ENCODE data around the gene ITPR1.
"Not testable (repeated sequence)": the region's sequence is repeated elsewhere in the genome, so short reads cannot be mapped to it uniquely, and the experiment has no call there.

The ITPR1 gene

DNA sequence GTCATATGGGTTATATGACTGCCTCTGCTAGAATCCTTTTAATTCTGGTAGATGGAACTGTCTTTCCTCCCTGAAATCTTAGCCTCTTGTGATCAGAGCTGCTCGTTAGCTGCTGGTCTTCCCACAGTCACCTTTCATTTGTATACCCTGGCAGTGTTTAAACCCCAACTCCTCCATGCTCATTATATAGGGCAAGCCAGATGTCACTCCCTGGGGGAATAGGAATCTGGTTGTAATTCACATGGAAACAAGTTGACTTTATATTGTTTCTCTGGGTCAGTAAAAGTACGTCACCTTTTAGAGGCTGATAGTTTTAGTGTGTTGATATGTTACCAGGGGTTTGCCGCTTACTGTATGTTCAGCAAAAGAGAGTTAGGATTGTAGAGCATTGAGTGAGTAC lies 103.5 kb downstream of the ITPR1 start:
- H3K4me3 ChIP-seq (ENCODE audit: low read depth, low read length), result no peak overlapping the region
- TF ChIP-seq, protein P1, sequence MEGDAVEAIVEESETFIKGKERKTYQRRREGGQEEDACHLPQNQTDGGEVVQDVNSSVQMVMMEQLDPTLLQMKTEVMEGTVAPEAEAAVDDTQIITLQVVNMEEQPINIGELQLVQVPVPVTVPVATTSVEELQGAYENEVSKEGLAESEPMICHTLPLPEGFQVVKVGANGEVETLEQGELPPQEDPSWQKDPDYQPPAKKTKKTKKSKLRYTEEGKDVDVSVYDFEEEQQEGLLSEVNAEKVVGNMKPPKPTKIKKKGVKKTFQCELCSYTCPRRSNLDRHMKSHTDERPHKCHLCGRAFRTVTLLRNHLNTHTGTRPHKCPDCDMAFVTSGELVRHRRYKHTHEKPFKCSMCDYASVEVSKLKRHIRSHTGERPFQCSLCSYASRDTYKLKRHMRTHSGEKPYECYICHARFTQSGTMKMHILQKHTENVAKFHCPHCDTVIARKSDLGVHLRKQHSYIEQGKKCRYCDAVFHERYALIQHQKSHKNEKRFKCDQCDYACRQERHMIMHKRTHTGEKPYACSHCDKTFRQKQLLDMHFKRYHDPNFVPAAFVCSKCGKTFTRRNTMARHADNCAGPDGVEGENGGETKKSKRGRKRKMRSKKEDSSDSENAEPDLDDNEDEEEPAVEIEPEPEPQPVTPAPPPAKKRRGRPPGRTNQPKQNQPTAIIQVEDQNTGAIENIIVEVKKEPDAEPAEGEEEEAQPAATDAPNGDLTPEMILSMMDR (IDR thresholded peaks at IDR 0.05; ENCODE audit: low read depth, low read length), result no peak
- in situ Hi-C loops (cut with HindIII; ENCODE audit: low sequenced_read_pairs), result no loop called here
- DNase-seq (ENCODE audit: low read depth, low spot score), result no peak

DNA sequence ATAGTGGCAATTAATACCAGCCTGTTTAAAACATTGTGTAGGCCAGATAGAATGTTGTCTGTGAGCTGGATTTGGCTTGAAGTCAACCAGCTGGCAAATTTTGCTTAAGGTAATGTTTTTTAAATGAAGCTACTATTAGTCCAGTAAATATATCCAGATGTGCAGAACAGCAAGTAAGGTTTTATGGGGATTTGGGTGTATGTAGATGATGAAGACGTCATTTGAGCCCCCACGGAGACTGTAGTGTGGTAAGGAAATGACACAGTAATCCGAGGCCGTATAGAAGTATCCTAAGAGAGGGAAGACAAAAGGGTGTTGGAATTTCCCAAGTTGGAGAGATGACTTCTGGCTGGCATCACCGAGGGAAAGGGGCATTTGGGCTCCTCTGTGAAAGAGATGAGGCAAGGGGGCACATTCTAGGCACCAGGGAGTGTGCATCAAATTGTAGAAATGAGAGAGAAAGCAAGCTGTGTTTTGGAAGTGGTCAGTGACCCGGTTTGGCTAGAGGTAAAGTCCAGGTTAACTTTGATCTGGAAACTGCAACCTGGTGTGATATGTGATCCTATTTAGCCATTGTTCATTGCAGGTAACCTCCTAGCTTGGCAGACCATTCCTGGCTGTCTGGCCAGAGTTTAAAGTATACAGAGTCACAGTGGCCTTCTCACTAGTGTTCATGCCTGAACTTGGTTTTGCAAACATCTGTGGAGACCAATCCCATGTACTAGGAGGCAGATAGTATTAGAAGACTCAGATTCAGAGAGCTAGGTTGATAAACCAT lies 104.2 kb downstream of the ITPR1 start:
- no peak for DNase-seq (ENCODE audit: low read depth, low spot score)
- in situ Hi-C loops (cut with HindIII; ENCODE audit: low sequenced_read_pairs), result no loop called here
- TF ChIP-seq, protein P1 (IDR thresholded peaks at IDR 0.05; ENCODE audit: low read depth, low read length), result no peak
- H3K4me3 ChIP-seq (ENCODE audit: low read depth, low read length), result no peak overlapping the region

DNA sequence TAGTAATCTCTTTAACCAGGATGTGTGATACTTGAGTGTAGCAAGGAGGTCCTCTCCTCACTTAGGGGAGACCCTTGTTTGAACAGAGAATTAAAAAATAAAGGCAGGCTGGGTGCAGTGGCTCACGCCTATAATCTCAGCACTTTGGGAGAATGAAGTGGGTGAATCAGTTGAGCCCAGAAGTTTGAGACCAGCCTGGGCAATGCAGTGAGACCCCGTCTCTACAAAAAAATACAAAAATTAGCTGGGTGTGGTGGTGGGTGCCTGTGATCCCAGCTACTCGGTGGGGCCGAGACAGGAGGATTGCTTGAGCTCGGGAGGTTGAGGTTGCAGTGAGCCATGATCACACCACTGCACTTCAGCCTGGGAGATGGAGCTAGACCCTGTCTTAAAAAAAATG lies 105.1 kb downstream of the ITPR1 start:
- in situ Hi-C loops (cut with HindIII; ENCODE audit: low sequenced_read_pairs); H3K4me3 ChIP-seq (ENCODE audit: low read depth, low read length); DNase-seq (ENCODE audit: low read depth, low spot score): not testable (repeated sequence)

DNA sequence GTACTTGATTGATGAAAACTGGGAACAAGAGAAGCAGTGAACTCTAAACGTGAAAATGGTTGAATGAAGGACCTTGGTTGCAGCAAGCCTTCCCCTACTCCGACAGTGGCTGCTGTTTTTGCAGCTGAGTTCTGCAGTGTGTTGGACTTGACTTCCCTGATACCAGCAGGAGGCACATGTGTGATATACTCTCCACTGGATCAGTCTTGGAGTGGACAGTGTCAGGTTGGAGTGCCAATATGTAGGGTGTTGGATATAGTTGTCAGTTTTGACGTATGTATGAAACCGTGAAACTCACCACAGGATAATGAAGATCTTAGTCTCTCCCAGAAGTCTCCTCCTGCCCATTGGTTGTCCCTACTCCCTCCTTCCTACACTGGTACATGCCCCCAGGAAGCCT lies 106.5 kb downstream of the ITPR1 start:
- DNase-seq (ENCODE audit: low read depth, low spot score), result no peak
- TF ChIP-seq, protein P1 (IDR thresholded peaks at IDR 0.05; ENCODE audit: low read depth, low read length), result no peak
- in situ Hi-C loops (cut with HindIII; ENCODE audit: low sequenced_read_pairs), result no loop called here

DNA sequence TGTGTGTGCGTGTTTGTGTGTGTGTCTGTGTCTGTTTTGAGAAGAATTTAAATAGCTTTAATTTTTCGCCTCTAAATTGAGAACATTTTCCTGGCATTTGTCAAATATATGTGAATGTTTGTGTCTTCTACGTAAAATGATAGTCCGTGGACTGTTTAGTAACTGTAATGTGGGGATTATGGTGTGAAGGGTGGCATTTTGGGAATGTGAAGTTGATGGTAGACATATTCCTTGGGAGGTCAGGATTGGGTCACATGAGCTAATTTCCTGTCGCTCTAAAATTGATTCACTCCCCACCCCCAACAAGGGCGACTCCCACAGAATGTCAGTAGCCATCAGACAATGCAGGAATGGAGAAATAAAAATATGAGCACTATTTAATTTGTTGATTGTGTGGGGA lies 107.3 kb downstream of the ITPR1 start:
- no peak for DNase-seq (ENCODE audit: low read depth, low spot score)
- TF ChIP-seq, protein P1 (IDR thresholded peaks at IDR 0.05; ENCODE audit: low read depth, low read length), result no peak
- in situ Hi-C loops (cut with HindIII; ENCODE audit: low sequenced_read_pairs), result no loop called here
- H3K4me3 ChIP-seq (ENCODE audit: low read depth, low read length), result no peak overlapping the region

More for the DNA sequence above, 106.5 kb downstream of the ITPR1 start:
- H3K4me3 ChIP-seq (ENCODE audit: low read depth, low read length), result no peak overlapping the region

DNA sequence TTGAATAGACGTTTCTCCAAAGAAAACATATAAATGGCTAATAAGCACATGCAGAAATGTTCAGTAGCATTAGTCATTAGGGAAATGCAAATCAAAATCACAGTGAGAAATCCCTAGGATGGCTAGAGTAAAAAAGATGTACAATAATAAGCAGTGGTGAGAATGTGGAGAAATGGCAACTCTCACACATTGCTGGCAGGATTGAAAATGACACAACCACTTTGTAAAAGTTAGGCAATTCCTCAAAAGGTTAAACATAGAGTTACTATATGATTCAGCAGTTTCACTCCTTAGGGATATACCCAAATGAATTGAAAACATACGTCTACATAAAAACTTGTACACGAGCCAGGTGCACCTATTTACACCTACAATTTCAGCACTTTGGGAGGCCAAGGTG lies 108.7 kb downstream of the ITPR1 start:
- DNase-seq (ENCODE audit: low read depth, low spot score), result no peak

DNA sequence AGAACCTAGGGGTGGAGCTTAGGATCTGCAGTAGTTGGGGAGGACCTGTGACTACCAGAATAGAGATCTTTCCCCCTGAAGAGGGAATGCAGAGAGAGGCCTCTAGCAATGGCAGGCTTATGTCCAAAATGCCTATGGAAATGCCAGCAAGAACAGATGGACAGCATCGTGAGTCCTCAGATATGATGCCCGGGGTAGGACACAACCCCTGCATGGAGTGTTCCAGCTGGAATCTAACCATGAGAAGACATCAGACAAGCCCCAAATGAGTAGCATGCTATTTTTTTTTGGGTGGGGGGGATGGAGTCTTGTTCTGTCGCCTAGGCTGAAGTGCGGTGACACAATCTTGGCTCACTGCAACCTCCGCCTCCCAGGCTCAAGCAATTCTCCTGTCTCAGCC lies 111.5 kb downstream of the ITPR1 start:
- in situ Hi-C loops (cut with HindIII; ENCODE audit: low sequenced_read_pairs), result no loop called here
- no peak overlapping the region for H3K4me3 ChIP-seq (ENCODE audit: low read depth, low read length)
- TF ChIP-seq, protein P1 (IDR thresholded peaks at IDR 0.05; ENCODE audit: low read depth, low read length), result no peak
- no peak for DNase-seq (ENCODE audit: low read depth, low spot score)

More for the DNA sequence above, 108.7 kb downstream of the ITPR1 start:
- H3K4me3 ChIP-seq (ENCODE audit: low read depth, low read length), result no peak overlapping the region
- TF ChIP-seq, protein P1 (IDR thresholded peaks at IDR 0.05; ENCODE audit: low read depth, low read length), result no peak
- in situ Hi-C loops (cut with HindIII; ENCODE audit: low sequenced_read_pairs), result no loop called here
